ENCODE measurements around the gene CCDC3.

CCDC3 gene

GRCh38 chr10:12960941-12961340, 40.6 kb downstream of the CCDC3 start:
- no peak for DNase-seq

- no peak for DNase-seq
Measured at GRCh38 chr10:12960334-12960898, 41.1 kb downstream of the CCDC3 start.

- DNase-seq, result no peak
Measured at GRCh38 chr10:12958546-12959110, 42.9 kb downstream of the CCDC3 start.

GRCh38 chr10:12957081-12957480, 44.4 kb downstream of the CCDC3 start:
- no peak for DNase-seq

GRCh38 chr10:12954866-12955265, 46.6 kb downstream of the CCDC3 start:
- no peak for DNase-seq

GRCh38 chr10:12950583-12951128, 50.9 kb downstream of the CCDC3 start:
- DNase-seq, result no peak

- no peak for DNase-seq
Measured at GRCh38 chr10:12949248-12949647, 52.3 kb downstream of the CCDC3 start.

- DNase-seq, result no peak
Measured at GRCh38 chr10:12947741-12948140, 53.8 kb downstream of the CCDC3 start.

- no peak for DNase-seq
Measured at GRCh38 chr10:12946372-12946771, 55.1 kb downstream of the CCDC3 start.

GRCh38 chr10:12945690-12946359, 55.7 kb downstream of the CCDC3 start:
- no peak for DNase-seq

- DNase-seq, result no peak
Measured at GRCh38 chr10:12944931-12945330, 56.6 kb downstream of the CCDC3 start.

GRCh38 chr10:12943425-12943824, 58.1 kb downstream of the CCDC3 start:
- no peak for DNase-seq

GRCh38 chr10:12941966-12942365, 59.5 kb downstream of the CCDC3 start:
- no peak for DNase-seq

- DNase-seq, result no peak
Measured at GRCh38 chr10:12940791-12941190, 60.7 kb downstream of the CCDC3 start.

GRCh38 chr10:12938271-12938670, 63.2 kb downstream of the CCDC3 start:
- no peak for DNase-seq

- no peak for DNase-seq
Measured at GRCh38 chr10:12937527-12937926, 64.0 kb downstream of the CCDC3 start.

- DNase-seq, result no peak
Measured at GRCh38 chr10:12934777-12935176, 66.7 kb downstream of the CCDC3 start.

- DNase-seq, result no peak
Measured at GRCh38 chr10:12929381-12929780, 72.1 kb downstream of the CCDC3 start.

GRCh38 chr10:12928571-12928970, 72.9 kb downstream of the CCDC3 start:
- DNase-seq, result no peak

- DNase-seq, result no peak
Measured at GRCh38 chr10:12927896-12928295, 73.6 kb downstream of the CCDC3 start.

GRCh38 chr10:12925845-12926244, 75.7 kb downstream of the CCDC3 start:
- no peak for DNase-seq

GRCh38 chr10:12924911-12925310, 76.6 kb downstream of the CCDC3 start:
- no peak for DNase-seq

- no peak for DNase-seq
Measured at GRCh38 chr10:12922117-12922900, 79.2 kb downstream of the CCDC3 start.

GRCh38 chr10:12921163-12921562, 80.3 kb downstream of the CCDC3 start:
- no peak for DNase-seq

Data from NCI-H1092 (cell line).